KOPT-K1 (cell line): Measurements from ENCODE around the gene ERCC4.
"Not testable (repeated sequence)": the region's sequence is repeated elsewhere in the genome, so short reads cannot be mapped to it uniquely, and the experiment has no call there.

Source experiments
- H3K27ac ChIP-seq: fragments of 200-600 bp; sonication (generic); 2 replicates; pipeline ENCODE4 v1.5.1; 2016; ENCODE audit warnings: antibody characterized with exemption, mild to moderate bottlenecking, low read depth, low read length; ENCODE audit not compliant: poor library complexity, severe bottlenecking
- H3K36me3 ChIP-seq: fragments of 200-600 bp; sonication (generic); 2 replicates; pipeline ENCODE4 v1.5.1; 2017; ENCODE audit warnings: antibody characterized with exemption, mild to moderate bottlenecking, low read length, moderate library complexity; ENCODE audit not compliant: insufficient read depth
- H3K9me3 ChIP-seq: fragments of 200-600 bp; sonication (generic); 2 replicates; pipeline ENCODE4 v1.5.1; 2017; ENCODE audit warnings: antibody characterized with exemption, low read length, mild to moderate bottlenecking; ENCODE audit not compliant: insufficient read depth, poor library complexity, severe bottlenecking

Gene ERCC4

DNA sequence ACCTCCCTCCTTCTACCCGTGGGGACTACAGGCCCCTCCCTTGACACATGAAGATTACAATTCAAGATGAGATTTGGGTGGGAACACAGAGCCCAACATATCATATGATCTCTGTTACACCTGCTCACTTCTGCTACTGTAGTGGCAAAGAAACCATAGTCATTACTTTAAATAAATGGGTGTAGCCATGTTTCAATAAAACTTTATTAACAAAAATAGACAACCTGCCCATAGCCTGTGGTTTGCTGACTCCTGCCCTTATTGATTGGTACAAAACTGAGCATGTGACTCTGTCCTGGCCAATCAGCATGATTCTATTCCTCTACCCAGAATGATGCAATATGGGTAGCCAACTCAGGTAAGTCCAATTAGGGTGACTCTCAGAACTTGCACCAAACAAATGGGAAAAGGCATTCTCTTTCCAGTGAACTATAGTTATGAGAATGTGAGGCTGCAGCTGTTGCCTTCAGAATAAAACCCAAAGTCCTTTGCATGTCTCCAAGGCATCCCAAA lies 15.7 kb upstream of the ERCC4 start:
- no peak overlapping the region for H3K27ac ChIP-seq
- H3K9me3 ChIP-seq = peaks cover 4% of the 10 kb centered on the region
- no peaks in the 10 kb centered on the region for H3K36me3 ChIP-seq

DNA sequence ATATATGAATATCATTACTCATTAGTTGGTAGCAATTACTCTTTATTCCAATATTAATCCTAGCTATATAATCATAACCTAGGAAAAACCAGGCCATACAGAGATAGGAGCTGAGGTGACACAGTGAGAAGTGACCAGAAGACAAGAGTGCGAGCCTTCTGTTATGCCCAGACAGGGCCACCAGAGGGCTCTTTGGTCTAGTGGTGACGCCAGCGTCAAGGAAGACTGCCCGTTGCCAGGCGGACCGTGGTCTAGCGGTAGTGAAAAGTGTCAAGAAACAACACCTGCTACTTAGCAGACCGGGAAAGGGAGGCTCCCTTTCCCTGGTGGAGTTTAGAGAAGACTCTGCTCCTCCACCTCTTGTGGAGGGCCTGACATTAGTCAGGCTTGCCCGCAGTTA lies 15.1 kb upstream of the ERCC4 start:
- H3K9me3 ChIP-seq, H3K27ac ChIP-seq, H3K36me3 ChIP-seq: not testable (repeated sequence)

DNA sequence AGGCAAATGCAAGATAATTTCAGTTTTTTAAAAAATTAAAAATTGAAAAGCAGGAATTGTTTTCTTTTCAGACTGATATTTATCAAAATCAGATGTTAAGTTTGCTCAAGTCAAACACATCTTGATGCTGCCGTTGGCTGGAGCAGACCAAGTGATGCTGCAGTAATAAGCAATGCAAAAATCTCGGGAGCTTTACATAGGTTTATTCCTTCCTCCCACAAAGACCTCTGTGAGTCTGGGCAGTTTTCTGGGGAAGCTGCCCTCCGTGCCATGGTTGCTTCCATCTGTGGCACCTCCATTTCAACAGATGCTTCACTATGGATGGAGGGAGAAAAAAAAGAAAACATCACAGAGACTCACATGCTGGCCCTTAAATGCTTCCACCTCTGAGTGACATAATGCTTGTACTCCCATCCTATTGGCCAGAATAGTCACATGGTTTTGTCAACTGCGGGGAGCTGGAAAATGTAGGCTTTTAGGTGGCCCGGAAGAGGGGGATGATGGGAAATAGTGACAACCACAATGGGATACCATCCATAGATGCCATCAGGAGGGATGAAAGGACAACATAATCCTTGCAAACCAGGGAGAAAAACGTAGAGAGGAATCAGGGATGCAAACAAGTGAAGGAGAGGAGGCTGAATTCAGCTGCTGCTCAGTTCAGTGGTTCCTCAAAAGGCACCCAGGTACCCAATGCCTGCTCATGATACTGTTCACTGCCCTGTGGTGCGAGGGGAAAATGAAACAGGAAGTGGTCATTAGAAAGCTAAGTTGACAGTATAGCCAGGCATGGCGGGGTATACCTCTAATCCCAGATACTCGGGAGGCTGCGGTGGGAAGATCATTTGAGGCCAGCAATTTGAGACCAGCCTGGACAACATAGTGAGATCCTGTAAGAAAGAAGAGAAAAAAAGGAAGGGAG lies 13.5 kb upstream of the ERCC4 start:
- H3K9me3 ChIP-seq = peaks cover 8% of the 10 kb centered on the region
- H3K27ac ChIP-seq = no peak overlapping the region
- no peaks in the 10 kb centered on the region for H3K36me3 ChIP-seq

DNA sequence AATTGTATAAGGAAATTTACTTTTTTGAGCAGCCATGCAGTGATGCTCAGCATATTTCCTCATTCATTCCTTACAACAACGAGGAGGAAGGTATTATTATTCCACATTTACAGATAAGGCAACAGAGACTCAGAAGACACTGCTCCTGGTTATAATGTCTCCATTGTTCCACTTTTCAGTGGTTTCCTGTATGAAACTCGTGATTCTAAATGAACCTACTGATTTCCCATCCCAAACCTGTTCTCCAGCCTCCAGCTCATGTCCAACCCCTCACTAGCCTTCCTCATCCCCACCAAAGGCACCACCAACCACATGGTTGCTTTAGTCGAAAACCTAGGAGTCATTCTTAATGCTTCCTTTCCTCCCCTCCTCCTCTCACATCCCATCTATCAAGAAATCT lies 12.5 kb upstream of the ERCC4 start:
- Histone ChIP-seq H3K36me3 (no peaks in the 10 kb centered on the region), H3K27ac (no peak overlapping the region), H3K9me3 (peaks cover 16% of the 10 kb centered on the region)

GRCh38 chr16:13909069-13909468 lies 10.9 kb upstream of the ERCC4 start:
- Histone ChIP-seq H3K36me3 (no peaks in the 10 kb centered on the region), H3K27ac (no peak overlapping the region), H3K9me3 (peaks cover 12% of the 10 kb centered on the region)

- no peaks in the 10 kb centered on the region for H3K36me3 ChIP-seq
- peaks cover 12% of the 10 kb centered on the region for H3K9me3 ChIP-seq
- H3K27ac ChIP-seq = no peak overlapping the region
These were observed 10.1 kb upstream of the ERCC4 start for GRCh38 chr16:13909872-13910303.

- Histone ChIP-seq H3K36me3 (no peaks in the 10 kb centered on the region), H3K27ac (no peak overlapping the region), H3K9me3 (peaks cover 12% of the 10 kb centered on the region)
These were observed 8.6 kb upstream of the ERCC4 start for GRCh38 chr16:13911306-13911705.

- Histone ChIP-seq H3K27ac (no peak overlapping the region), H3K9me3 (peaks cover 12% of the 10 kb centered on the region), H3K36me3 (no peaks in the 10 kb centered on the region)
These were observed 8.1 kb upstream of the ERCC4 start for GRCh38 chr16:13911871-13912270.

GRCh38 chr16:13912891-13913290 lies 7.1 kb upstream of the ERCC4 start:
- peaks cover 12% of the 10 kb centered on the region for H3K9me3 ChIP-seq
- H3K36me3 ChIP-seq = no peaks in the 10 kb centered on the region
- H3K27ac ChIP-seq = no peak overlapping the region

GRCh38 chr16:13913374-13914292 lies 6.3 kb upstream of the ERCC4 start:
- Histone ChIP-seq H3K9me3 (peaks cover 12% of the 10 kb centered on the region), H3K36me3 (no peaks in the 10 kb centered on the region), H3K27ac (no peak overlapping the region)

GRCh38 chr16:13915033-13915635 lies 4.8 kb upstream of the ERCC4 start:
- Histone ChIP-seq H3K27ac (no peak overlapping the region), H3K9me3 (peaks cover 7% of the 10 kb centered on the region), H3K36me3 (no peaks in the 10 kb centered on the region)

- H3K36me3 ChIP-seq = peaks cover 15% of the 10 kb centered on the region
- no peaks in the 10 kb centered on the region for H3K9me3 ChIP-seq
- no peak overlapping the region for H3K27ac ChIP-seq
These were observed 648 bp upstream of the ERCC4 start for GRCh38 chr16:13919330-13919682.

DNA sequence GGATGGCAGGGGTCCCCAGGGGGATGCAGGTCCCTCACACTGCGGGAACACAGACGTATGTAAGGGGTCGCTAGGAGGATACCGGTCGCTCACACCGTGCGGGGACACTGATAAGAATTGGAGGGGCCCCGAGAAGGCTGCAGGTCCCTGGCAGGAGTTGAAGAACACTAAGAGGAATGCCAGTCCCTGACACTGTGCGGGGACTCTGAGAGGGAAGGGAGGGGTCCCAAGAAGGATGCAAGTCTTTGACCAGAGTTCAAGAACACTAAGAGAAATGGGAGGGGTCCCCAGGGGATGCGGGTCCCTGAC lies 510 bp downstream of the ERCC4 start:
- H3K36me3 ChIP-seq = peaks cover 26% of the 10 kb centered on the region

DNA sequence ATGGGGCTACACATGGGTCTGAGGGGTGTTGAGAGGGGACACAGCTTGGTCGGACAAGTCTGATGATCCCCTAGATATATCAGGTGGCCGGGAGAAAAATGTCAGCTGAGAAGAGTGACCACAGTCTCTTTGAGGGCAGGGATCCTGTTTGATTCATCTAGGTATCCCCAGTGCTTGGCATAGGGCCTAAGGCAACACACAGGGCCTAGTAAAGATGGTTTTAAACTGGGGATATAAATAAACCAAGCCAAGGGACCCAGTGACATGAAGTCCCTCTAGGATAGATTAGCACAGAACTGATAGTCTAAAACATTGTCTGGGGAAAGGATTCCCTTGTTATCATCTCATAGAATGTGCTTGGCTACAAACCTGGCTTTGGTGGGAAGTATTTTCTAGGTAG lies 1.4 kb downstream of the ERCC4 start:
- Histone ChIP-seq H3K36me3 (peaks cover 34% of the 10 kb centered on the region), H3K9me3 (no peaks in the 10 kb centered on the region), H3K27ac (no peak overlapping the region)

More for the DNA sequence above, 510 bp downstream of the ERCC4 start:
- peak overlapping the region; percentile 80 for H3K27ac ChIP-seq
- H3K9me3 ChIP-seq = no peaks in the 10 kb centered on the region

GRCh38 chr16:13923703-13924298 lies 3.8 kb downstream of the ERCC4 start:
- Histone ChIP-seq H3K27ac (no peak overlapping the region), H3K9me3 (no peaks in the 10 kb centered on the region), H3K36me3 (peaks cover 49% of the 10 kb centered on the region)
